DOHH2 (cell line): ENCODE results near the gene FKBP8.

Experiments used
- H3F3A ChIP-seq: fragments of 200-600 bp; sonication (generic), shearing (Covaris generic); 2 replicates; pipeline ENCODE4 v1.6.0; 2016; ENCODE audit warnings: antibody characterized with exemption, mild to moderate bottlenecking; ENCODE audit not compliant: control insufficient read depth, insufficient read depth
- H3K27ac ChIP-seq: fragments of 200-600 bp; sonication (generic); 2 replicates; pipeline ENCODE4 v1.5.1; 2014; ENCODE audit warnings: low read depth, mild to moderate bottlenecking, low read length, moderate library complexity
- H3K27me3 ChIP-seq: fragments of 200-600 bp; sonication (generic); 2 replicates; pipeline ENCODE4 v1.6.1; 2014; ENCODE audit warnings: mild to moderate bottlenecking, low read length, mixed read lengths; ENCODE audit not compliant: control insufficient read depth
- H3K36me3 ChIP-seq: fragments of 200-600 bp; sonication (generic); 2 replicates; pipeline ENCODE4 v1.6.1; 2014; ENCODE audit warnings: mild to moderate bottlenecking, low read length, moderate library complexity, mixed read lengths; ENCODE audit not compliant: control insufficient read depth
- H3K4me1 ChIP-seq: fragments of 200-600 bp; sonication (generic); 2 replicates; pipeline ENCODE4 v1.6.1; 2014; ENCODE audit warnings: mild to moderate bottlenecking, low read length, mixed read lengths; ENCODE audit not compliant: control insufficient read depth
- H3K4me2 ChIP-seq: fragments of 200-600 bp; sonication (generic); 2 replicates; pipeline ENCODE4 v1.6.0; 2014; ENCODE audit warnings: mild to moderate bottlenecking, low read length, moderate library complexity
- H3K4me3 ChIP-seq: fragments of 200-600 bp; sonication (generic); 2 replicates; pipeline ENCODE4 v1.5.1; 2014; ENCODE audit warnings: mild to moderate bottlenecking, low read length, mixed read lengths
- H3K79me2 ChIP-seq: fragments of 200-600 bp; sonication (generic); 2 replicates; pipeline ENCODE4 v1.6.1; 2014; ENCODE audit warnings: mild to moderate bottlenecking, low read length, mixed read lengths; ENCODE audit not compliant: control insufficient read depth
- H3K9me2 ChIP-seq: fragments of 200-600 bp; sonication (generic); replicated peaks from 2 replicates; pipeline ENCODE4 v1.6.1; 2014; ENCODE audit warnings: mild to moderate bottlenecking, low read length, mixed read lengths; ENCODE audit not compliant: control insufficient read depth
- H3K9me3 ChIP-seq: fragments of 200-600 bp; sonication (generic); 2 replicates; pipeline ENCODE4 v1.6.1; 2014; ENCODE audit warnings: antibody characterized with exemption, low read length, mixed read lengths; ENCODE audit not compliant: control insufficient read depth, insufficient read depth
- H4K20me1 ChIP-seq: fragments of 200-600 bp; sonication (generic); 2 replicates; pipeline ENCODE4 v1.6.0; 2014; ENCODE audit warnings: low read depth, mild to moderate bottlenecking, antibody characterized with exemption, low read length, moderate library complexity; ENCODE audit not compliant: control insufficient read depth, insufficient read depth
- EZH2phosphoT487 ChIP-seq: fragments of 200-600 bp; sonication (generic); IDR thresholded peaks from 2 replicates; pipeline ENCODE4 v1.6.1; 2017; ENCODE audit warnings: borderline replicate concordance, mild to moderate bottlenecking, antibody characterized with exemption, low read length, moderate library complexity, mixed read lengths
- TF ChIP-seq, protein P1 (sequence below): fragments of 200-600 bp; sonication (generic); IDR thresholded peaks from one replicate; pipeline ENCODE4 v1.5.1; 2014; ENCODE audit warnings: antibody characterized with exemption, mild to moderate bottlenecking, low read depth, low read length; ENCODE audit not compliant: poor library complexity, severe bottlenecking

Gene FKBP8

GRCh38 chr19:18538115-18538514 lies 5.3 kb downstream of the FKBP8 start:
- no peaks in the 10 kb centered on the region for H3K27me3 ChIP-seq
- no peak overlapping the region for H3K4me3 ChIP-seq
- no peaks in the 10 kb centered on the region for H4K20me1 ChIP-seq
- H3K36me3 ChIP-seq = peaks cover 29% of the 10 kb centered on the region
- TF ChIP-seq, protein P1, sequence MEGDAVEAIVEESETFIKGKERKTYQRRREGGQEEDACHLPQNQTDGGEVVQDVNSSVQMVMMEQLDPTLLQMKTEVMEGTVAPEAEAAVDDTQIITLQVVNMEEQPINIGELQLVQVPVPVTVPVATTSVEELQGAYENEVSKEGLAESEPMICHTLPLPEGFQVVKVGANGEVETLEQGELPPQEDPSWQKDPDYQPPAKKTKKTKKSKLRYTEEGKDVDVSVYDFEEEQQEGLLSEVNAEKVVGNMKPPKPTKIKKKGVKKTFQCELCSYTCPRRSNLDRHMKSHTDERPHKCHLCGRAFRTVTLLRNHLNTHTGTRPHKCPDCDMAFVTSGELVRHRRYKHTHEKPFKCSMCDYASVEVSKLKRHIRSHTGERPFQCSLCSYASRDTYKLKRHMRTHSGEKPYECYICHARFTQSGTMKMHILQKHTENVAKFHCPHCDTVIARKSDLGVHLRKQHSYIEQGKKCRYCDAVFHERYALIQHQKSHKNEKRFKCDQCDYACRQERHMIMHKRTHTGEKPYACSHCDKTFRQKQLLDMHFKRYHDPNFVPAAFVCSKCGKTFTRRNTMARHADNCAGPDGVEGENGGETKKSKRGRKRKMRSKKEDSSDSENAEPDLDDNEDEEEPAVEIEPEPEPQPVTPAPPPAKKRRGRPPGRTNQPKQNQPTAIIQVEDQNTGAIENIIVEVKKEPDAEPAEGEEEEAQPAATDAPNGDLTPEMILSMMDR = no peak
- TF ChIP-seq EZH2phosphoT487 = no peak
- peaks cover 13% of the 10 kb centered on the region for H3K79me2 ChIP-seq
- H3K4me2 ChIP-seq = no peak overlapping the region
- H3K9me3 ChIP-seq = no peaks in the 10 kb centered on the region
- H3K4me1 ChIP-seq = peaks cover 10% of the 10 kb centered on the region
- H3F3A ChIP-seq = no peaks in the 10 kb centered on the region
- H3K27ac ChIP-seq = no peak overlapping the region
- no peaks in the 10 kb centered on the region for H3K9me2 ChIP-seq

GRCh38 chr19:18537431-18537830 lies 5.9 kb downstream of the FKBP8 start:
- Histone ChIP-seq H3K27ac (no peak overlapping the region), H3K27me3 (no peaks in the 10 kb centered on the region), H3K9me3 (no peaks in the 10 kb centered on the region), H4K20me1 (0 out of 2 replicates have a peak, but pooled peaks cover 3% of the 10 kb centered on the region), H3K36me3 (peaks cover 35% of the 10 kb centered on the region), H3K4me1 (peaks cover 8% of the 10 kb centered on the region), H3K4me3 (no peak overlapping the region), H3K9me2 (no peaks in the 10 kb centered on the region), H3K4me2 (no peak overlapping the region), H3K79me2 (peaks cover 8% of the 10 kb centered on the region), H3F3A (no peaks in the 10 kb centered on the region)
- TF ChIP-seq EZH2phosphoT487 = no peak
- TF ChIP-seq, protein P1 = no peak

GRCh38 chr19:18536475-18536874 lies 6.9 kb downstream of the FKBP8 start:
- Histone ChIP-seq H3F3A (no peaks in the 10 kb centered on the region), H3K36me3 (peaks cover 32% of the 10 kb centered on the region), H3K27ac (no peak overlapping the region), H3K9me3 (no peaks in the 10 kb centered on the region), H3K9me2 (no peaks in the 10 kb centered on the region), H3K4me3 (no peak overlapping the region), H3K79me2 (no peaks in the 10 kb centered on the region; the same call in 1 of the 2 replicates), H4K20me1 (0 out of 2 replicates have a peak, but pooled peaks cover 3% of the 10 kb centered on the region), H3K4me1 (no peaks in the 10 kb centered on the region), H3K4me2 (no peak overlapping the region), H3K27me3 (no peaks in the 10 kb centered on the region)
- TF ChIP-seq EZH2phosphoT487 = no peak
- TF ChIP-seq, protein P1 = no peak
